PFSK-1 (cell line): ENCODE results near the gene TMEM181.

Source experiments
- FOXP2 ChIP-seq: optimal IDR thresholded peaks from 2 replicates; pipeline ENCODE3; 2011; ENCODE audit warnings: borderline replicate concordance, control low read depth, inconsistent platforms; ENCODE audit not compliant: insufficient read depth; ENCODE audit errors: extremely low read length, extremely low read depth
- POLR2AphosphoS5 ChIP-seq: IDR thresholded peaks from 2 replicates; pipeline ENCODE4 v1.6.1; 2012; ENCODE audit warnings: low read depth, mild to moderate bottlenecking, control low read depth, low read length, moderate library complexity
- REST ChIP-seq, 2 experiments: IDR thresholded peaks; 2 replicates each; pipeline versions ENCODE4 v1.6.1 to v1.8.0; 2011 to 2012; ENCODE audit warnings: low read depth in 2 of 2, low read length in 2 of 2, control low read depth in 1 of 2, inconsistent platforms in 1 of 2, mild to moderate bottlenecking in 1 of 2, moderate library complexity in 1 of 2; ENCODE audit not compliant: insufficient read depth in 1 of 2
- SIN3A ChIP-seq: IDR thresholded peaks from 2 replicates; pipeline ENCODE4 v1.6.1; 2012; ENCODE audit warnings: mild to moderate bottlenecking, low read length, moderate library complexity, borderline replicate concordance; ENCODE audit not compliant: insufficient read depth
- TAF1 ChIP-seq: IDR thresholded peaks from 2 replicates; pipeline ENCODE4 v1.6.1; 2012; ENCODE audit warnings: low read length, control low read depth, borderline replicate concordance; ENCODE audit not compliant: insufficient read depth

GRCh38 chr6:158552055-158552795, 7.7 kb upstream of the TMEM181 start:
- TF ChIP-seq POLR2AphosphoS5: no peak
- no peak for TF ChIP-seq TAF1
- no peak for TF ChIP-seq REST (IDR thresholded peaks at IDR 0.05; ENCODE audit: insufficient read depth in 1 of 2, low read depth in 2 of 2, low read length in 2 of 2)
- no peak for TF ChIP-seq FOXP2
- TF ChIP-seq SIN3A: no peak
